WI38 (cell line): ENCODE results near the gene TRPM7.

Experiments
- H3K4me3 ChIP-seq: 2 replicates; pipeline ENCODE4 v1.5.1; 2011; ENCODE audit warnings: low read depth, mild to moderate bottlenecking, control low read depth, low read length
- TF ChIP-seq, protein P1 (sequence below): IDR thresholded peaks from 2 replicates; pipeline ENCODE4 v1.5.1; 2012; ENCODE audit warnings: low read depth, mild to moderate bottlenecking, control low read depth, low read length

Gene TRPM7

DNA sequence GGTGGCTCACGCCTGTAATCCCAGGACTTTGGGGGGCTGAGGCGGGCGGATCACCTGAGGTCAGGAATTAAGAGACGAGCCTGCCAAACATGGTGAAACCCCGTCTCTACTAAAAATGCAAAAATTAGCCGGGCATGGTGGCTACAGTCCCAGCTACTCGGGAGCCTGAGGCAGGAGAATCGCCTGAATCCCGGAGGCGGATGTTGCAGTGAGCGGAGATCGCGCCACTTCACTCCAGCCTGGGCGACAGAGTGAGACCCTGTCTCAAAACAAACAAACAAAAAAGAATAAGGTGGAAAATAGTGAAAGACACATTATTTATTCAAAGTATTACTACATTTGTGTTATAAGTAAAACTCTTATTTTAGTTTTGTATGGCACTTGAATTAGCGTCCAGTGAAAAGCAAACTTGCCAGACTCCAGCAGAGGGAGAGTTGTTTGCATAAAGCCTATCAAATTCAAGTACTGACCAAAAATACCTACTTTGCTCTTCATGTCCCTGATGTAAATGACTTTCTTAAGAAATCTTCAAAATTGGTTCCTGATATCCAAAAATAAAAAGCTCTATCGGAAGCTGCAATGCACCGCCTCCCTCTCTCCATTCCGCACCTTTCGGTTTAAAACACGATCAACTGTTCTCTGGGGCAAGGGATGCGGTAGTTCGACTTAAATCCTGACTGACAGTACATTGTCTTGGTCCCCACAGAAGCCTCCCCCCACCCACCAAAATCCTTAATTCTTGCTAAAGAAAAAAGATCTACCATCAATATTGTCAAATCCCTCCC, 1.2 kb downstream of the TRPM7 start:
- TF ChIP-seq, protein P1, sequence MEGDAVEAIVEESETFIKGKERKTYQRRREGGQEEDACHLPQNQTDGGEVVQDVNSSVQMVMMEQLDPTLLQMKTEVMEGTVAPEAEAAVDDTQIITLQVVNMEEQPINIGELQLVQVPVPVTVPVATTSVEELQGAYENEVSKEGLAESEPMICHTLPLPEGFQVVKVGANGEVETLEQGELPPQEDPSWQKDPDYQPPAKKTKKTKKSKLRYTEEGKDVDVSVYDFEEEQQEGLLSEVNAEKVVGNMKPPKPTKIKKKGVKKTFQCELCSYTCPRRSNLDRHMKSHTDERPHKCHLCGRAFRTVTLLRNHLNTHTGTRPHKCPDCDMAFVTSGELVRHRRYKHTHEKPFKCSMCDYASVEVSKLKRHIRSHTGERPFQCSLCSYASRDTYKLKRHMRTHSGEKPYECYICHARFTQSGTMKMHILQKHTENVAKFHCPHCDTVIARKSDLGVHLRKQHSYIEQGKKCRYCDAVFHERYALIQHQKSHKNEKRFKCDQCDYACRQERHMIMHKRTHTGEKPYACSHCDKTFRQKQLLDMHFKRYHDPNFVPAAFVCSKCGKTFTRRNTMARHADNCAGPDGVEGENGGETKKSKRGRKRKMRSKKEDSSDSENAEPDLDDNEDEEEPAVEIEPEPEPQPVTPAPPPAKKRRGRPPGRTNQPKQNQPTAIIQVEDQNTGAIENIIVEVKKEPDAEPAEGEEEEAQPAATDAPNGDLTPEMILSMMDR = no peak
- H3K4me3 ChIP-seq = peak overlapping the region; percentile 80

GRCh38 chr15:50681467-50681866, 5.1 kb downstream of the TRPM7 start:
- TF ChIP-seq, protein P1 = no peak

GRCh38 chr15:50676799-50677483, 9.7 kb downstream of the TRPM7 start:
- TF ChIP-seq, protein P1 = no peak

More at GRCh38 chr15:50681467-50681866, 5.1 kb downstream of the TRPM7 start:
- no peak overlapping the region for H3K4me3 ChIP-seq

DNA sequence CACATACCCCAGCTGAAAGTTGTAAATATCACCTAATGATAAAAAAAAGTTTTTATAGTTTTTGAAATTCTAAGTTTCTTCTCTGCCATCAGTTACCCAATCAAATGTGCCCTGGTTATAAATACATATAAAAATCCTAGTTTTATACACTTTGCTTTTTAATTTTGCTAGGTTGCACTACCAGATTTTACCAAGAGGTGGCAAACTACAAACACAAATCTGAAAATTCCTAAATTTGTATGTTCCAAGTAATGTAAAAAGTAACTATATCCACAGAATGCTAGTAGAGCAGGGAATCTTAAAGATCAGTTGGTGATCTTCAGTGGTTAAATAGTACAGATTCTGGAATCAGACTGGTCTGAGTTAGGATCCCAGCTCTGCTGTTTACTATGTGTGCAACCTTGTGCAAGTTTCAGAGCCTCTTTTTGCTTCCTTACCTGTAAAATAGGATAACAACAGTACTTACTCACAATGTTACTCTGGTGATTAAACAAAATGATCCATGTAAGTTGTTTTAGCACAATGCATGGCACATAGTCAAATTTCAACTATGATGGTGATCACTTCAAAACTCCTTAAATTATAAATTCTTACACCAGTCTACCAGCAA, 11.0 kb downstream of the TRPM7 start:
- no peak overlapping the region for H3K4me3 ChIP-seq
- TF ChIP-seq, protein P1 = peak; percentile 48; the same call in 1 of the 2 replicates

More at GRCh38 chr15:50676799-50677483, 9.7 kb downstream of the TRPM7 start:
- H3K4me3 ChIP-seq = no peak overlapping the region

GRCh38 chr15:50670115-50670514, 16.5 kb downstream of the TRPM7 start:
- H3K4me3 ChIP-seq = no peak overlapping the region
- TF ChIP-seq, protein P1 = no peak

DNA sequence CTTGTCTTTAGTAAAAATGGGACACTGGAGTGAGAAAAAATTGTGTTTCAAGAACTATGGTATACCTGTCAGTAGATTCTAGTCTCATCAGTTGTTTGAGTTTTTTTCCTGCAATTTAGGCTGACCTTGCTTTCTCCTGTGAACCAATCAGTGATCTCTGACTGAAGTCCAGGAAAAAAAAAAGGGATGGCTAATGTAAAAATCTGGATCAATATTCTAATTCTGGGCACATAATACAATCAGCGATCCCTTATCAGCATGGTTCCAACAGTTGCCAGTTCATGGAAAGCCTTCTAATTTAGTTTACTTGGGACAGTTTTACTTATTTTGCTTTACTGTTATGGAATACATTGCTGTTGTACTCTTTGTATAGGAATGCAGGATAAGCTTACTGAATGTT, 17.0 kb downstream of the TRPM7 start:
- H3K4me3 ChIP-seq = no peak overlapping the region
- TF ChIP-seq, protein P1 = no peak
